NCI-H2029 (cell line): ENCODE results near the gene GPRC5D.

ENCODE experiments used
- DNase-seq: peaks from one replicate; lab custom pipeline; 2025; lab: John Stamatoyannopoulos, UW

GPRC5D gene

DNA sequence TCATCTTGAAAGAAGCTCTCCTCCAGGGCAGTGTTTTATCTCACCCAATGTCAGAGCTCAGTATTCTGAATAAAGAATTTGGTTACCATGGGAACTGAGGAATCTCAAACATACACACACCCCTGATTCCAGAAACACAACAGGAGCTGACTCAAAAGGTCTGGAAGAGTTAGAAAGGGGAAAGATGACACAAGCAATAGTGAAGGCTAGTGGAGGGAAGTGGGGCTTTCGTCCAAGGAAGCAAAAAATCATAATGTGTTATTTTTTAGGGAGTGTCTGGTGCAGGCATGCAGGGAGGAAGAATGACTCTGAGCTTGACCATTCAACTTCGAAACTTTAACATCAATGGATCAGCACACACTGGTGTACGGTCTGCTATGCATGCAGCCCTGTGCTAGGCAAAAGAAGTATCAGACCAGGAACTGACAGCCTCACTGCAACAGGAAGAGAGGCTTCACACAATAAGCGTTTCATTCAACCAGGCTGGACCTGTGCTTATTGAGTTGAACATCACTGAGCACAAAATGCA lies 27.8 kb upstream of the GPRC5D start:
- no peak for DNase-seq

DNA sequence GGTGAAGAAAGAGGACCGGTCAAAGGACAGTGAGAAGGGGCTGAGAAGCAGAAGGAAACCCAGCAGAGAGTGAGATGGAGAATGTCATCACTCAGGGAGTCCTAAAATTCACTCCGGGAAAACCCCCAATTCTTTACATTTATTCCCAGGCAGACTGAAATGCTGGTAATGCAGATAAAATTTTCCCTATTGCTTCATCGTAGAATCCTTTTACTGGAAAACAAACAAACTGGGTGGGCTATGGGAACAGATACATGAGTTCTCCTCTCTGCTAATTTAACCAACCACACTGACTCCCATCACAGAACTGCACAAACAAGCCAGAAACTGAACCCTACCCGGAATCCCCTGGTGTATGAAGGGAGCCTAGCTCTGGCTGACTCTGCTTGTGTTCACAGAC lies 27.2 kb upstream of the GPRC5D start:
- no peak for DNase-seq

GRCh38 chr12:12977231-12977630 lies 25.3 kb upstream of the GPRC5D start:
- no peak for DNase-seq

DNA sequence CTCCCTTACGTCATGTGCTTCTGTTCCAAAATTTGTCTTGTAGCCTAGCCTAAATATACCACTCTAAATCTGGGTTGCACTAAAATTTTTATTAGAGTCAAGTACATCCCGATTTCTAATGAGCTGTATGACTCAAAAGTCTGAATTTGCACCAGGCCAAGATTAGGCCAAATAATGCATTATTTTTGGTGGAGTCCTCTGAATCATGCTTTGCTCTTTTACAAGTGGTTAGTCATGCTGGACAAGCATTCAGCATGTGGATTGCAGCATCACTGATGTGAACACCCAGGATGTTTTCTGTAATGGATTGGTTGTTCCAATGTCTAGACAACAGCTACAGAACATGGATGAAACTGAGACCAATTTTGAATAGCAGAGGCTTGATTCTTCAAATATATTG lies 24.4 kb upstream of the GPRC5D start:
- no peak for DNase-seq

- DNase-seq, result no peak
Measured at GRCh38 chr12:12975322-12976077, 23.5 kb upstream of the GPRC5D start.

- DNase-seq, result no peak
Measured at GRCh38 chr12:12974211-12974610, 22.2 kb upstream of the GPRC5D start.

DNA sequence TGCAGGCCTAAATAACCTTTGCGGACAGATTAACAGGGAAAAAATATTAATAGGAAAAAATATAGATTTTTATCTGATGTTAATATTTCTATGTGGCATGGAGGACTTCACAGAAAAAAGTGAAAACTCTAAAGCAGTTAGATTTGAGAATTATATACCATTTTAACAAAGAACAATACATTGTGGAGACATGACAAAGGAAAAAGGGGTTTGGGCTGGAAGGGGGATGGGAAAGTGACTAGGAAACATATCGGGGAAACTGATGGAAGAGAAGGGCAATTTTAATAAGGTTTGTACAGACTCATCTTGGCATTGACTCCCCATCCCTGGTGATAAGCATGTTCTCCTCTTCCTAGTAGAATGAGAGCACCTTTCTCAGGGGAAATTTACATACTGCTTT lies 21.0 kb upstream of the GPRC5D start:
- DNase-seq, result no peak

DNA sequence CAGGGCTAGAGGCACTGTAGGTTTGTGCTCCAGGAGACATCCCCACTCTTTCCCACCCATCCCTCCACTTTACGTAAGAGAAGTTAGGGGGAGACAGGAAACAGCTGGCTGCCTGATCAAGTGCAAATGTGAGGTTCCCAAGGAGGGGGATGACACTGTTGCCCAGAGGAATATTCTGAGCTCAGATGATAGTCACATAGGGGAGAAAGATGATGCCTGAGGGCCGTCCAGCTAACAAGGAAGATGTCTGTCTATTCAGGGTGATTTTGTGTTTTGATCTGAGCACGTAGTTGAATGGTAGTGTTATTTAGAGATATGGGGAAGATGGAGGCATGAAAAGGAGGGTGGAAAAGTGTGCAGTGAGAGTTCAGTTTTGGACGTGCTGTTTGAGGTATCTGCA lies 13.9 kb upstream of the GPRC5D start:
- no peak for DNase-seq

DNA sequence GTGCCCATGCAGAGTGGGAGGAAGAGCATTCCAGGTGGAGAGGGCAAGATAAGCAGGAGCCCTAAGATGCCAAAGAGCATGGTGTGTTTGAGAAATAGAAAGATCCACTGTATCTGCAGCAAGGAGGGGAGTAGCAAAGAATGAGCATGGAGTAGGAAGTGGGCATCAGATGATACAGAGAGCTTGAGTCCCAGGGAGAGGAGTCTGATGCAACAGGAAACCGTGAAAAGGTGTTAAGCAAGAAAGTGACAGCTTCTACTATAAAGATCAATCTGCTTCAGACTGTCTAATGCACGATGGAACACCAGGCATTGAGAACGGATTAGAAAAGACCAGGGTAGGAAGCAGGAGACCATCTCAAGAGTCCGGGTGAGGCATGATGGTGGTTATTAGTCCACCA lies 12.3 kb upstream of the GPRC5D start:
- DNase-seq, result no peak

- no peak for DNase-seq
Measured at GRCh38 chr12:12960639-12961209, 8.8 kb upstream of the GPRC5D start.

DNA sequence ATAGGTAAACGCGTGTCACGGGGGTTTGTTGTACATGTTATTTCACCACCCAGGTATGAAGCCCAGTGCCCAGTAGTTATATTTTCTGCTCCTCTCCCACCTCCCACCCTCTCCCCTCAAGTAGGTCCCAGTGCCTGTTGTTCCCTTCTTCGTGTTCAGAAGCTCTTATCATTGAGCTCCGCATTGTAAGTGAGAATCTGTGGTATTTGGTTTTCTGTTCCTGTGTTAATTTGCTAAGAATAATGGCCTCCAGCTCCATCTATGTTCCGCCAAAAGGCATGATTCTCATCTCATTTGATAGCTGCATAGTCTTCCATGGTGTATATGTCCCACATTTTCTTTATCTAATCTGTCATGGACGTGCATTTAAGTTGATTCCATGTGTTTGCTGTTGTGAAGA lies 6.9 kb upstream of the GPRC5D start:
- DNase-seq, result no peak

DNA sequence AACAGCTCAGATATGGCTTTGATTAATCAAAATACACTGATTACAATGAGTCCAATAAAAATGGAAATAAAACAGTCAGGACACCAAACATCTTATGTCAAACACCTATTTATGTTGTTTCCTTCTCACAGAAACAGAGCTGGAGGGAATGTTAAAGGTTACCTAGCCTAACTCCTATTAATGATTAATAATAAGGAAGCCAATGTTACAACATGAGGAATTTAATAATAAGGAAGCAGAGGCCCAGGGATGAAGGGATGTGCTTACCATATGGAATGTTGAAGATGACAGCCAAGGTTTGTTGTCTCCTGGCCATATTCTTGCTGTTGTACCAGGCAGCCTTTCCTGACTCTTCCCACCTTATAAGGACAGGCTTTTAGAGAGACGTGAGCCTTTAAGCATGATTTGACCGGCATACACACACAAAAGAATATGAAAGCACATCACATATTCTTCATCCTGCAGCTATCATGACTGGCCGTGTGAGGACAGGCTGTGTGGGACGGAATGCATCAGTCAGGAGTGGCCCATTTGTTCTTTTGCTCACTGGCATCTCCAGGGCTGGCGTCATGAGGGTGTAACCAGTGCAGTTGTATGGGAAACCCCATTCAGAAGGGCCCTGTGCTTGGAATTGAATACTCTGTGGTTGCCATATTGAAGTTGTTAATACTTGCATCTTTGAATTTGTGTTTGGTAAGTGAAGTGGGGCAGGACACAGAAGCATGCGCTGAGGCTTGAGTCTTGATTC lies 3.1 kb upstream of the GPRC5D start:
- no peak for DNase-seq

GRCh38 chr12:12954356-12954755 lies 2.4 kb upstream of the GPRC5D start:
- DNase-seq, result no peak

- no peak for DNase-seq
Measured at GRCh38 chr12:12951504-12951903, 466 bp downstream of the GPRC5D start.

DNA sequence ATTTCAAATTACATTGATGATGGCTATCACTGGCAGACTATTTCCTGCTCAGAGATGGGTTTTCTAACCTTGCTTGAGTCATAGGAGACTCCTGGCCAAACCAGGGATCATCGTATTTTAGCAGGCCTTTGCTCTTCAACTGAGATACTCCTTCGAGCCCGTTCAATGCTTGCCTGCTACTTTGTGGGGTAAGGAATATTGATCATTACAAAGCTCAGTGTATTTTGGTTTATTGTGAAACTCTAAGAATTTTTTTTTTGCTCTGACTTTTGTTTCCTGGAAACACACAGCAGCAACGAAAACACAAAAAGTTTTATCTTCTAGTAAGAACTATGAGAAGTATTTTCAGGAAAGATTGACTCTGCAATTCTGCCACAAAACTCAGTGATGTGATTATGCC lies 4.1 kb downstream of the GPRC5D start:
- no peak for DNase-seq

- DNase-seq, result no peak
Measured at GRCh38 chr12:12946686-12947355, 5.1 kb downstream of the GPRC5D start.

DNA sequence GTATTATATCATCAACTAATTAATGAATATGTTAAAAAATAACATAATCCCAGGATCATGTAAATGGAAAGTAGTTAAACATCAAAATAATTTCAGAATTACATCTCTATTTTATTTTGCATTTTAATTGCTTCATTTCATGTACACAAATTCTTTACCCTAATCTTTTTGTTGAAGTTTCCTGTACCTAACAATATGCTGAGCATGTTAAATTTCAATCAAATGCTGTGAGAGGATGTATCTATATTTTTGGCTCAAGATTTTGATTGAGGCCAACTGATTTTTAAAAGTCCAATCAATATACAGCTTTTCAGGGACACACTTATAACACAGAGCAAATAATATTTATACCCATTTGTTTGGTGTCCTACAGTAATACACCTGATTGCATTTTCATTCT lies 6.4 kb downstream of the GPRC5D start:
- no peak for DNase-seq

DNA sequence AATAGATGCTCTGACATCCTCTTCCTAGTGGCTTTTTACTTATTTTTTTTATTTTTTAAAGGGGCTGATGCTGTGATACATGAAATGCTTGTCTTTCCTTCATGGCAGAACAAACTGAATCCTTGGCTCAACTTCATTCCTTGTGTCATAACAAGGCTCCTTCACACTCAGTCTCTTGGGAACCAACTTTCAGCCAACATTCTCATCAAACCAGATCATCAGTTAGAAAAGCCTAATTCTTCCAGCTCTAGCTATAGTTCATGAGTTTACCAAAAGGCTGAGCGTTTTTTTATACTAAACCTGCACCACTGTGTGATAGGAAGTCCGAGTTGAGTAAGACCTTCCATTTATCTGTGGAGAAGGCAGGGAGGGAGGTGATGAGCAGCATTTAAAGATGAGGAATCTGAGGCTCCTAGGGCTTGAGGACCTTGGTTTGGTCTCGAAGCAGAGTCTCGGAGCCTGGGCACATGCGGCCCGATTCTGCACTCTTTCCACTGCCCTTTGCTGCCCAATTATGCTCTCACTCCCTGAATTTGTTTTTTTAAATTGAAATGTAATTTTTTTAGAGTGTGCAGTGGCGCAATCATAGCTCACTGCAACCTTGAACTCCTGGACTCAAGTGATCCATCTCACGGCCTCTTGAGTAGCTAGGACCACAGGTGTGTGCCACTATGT lies 8.2 kb downstream of the GPRC5D start:
- no peak for DNase-seq

- DNase-seq, result no peak
Measured at GRCh38 chr12:12941450-12942350, 10.3 kb downstream of the GPRC5D start.

GRCh38 chr12:12939888-12940287 lies 12.1 kb downstream of the GPRC5D start:
- DNase-seq, result no peak

- DNase-seq, result no peak
Measured at GRCh38 chr12:12938541-12938940, 13.4 kb downstream of the GPRC5D start.
